ENCODE measurements around the gene HCST.
"Not testable (repeated sequence)": the region's sequence is repeated elsewhere in the genome, so short reads cannot be mapped to it uniquely, and the experiment has no call there.

HCST gene

GRCh38 chr19:35907377-35907745 is 5.0 kb downstream of the HCST start:
- no peak for DNase-seq

GRCh38 chr19:35908010-35908441 is 5.7 kb downstream of the HCST start, which contains the start of gene TYROBP:
Gene TYROBP, minus strand, starts transcription at chr19:35908295. Its CDS starts 67 bp downstream, at chr19:35908228.
- DNase-seq, result no peak

GRCh38 chr19:35908973-35909683 is 6.8 kb downstream of the HCST start:
- DNase-seq, result no peak

- no peak for DNase-seq
These were observed 7.3 kb downstream of the HCST start for GRCh38 chr19:35909684-35910035.

GRCh38 chr19:35910355-35910754 is 8.0 kb downstream of the HCST start:
- DNase-seq, result not testable (repeated sequence)

- DNase-seq, result no peak
These were observed 8.8 kb downstream of the HCST start for GRCh38 chr19:35911173-35911572.

GRCh38 chr19:35911790-35912189 is 9.5 kb downstream of the HCST start:
- no peak for DNase-seq

GRCh38 chr19:35913589-35913988 is 11.3 kb downstream of the HCST start:
- DNase-seq, result no peak

GRCh38 chr19:35915443-35915842 is 13.1 kb downstream of the HCST start:
- DNase-seq, result no peak

GRCh38 chr19:35919306-35919705 is 17.0 kb downstream of the HCST start:
- DNase-seq, result no peak

- no peak for DNase-seq
These were observed 18.7 kb downstream of the HCST start for GRCh38 chr19:35921012-35921411.

- DNase-seq, result no peak
These were observed 23.2 kb downstream of the HCST start for GRCh38 chr19:35925501-35925900.

GRCh38 chr19:35928507-35928906 is 26.2 kb downstream of the HCST start:
- no peak for DNase-seq

- DNase-seq, result no peak
These were observed 27.5 kb downstream of the HCST start for GRCh38 chr19:35929876-35930275.

GRCh38 chr19:35931161-35931873 is 29.0 kb downstream of the HCST start:
- DNase-seq, result peak; percentile 100

- no peak for DNase-seq
These were observed 29.5 kb downstream of the HCST start for GRCh38 chr19:35931874-35932202.

- no peak for DNase-seq
These were observed 30.1 kb downstream of the HCST start for GRCh38 chr19:35932291-35932936.

GRCh38 chr19:35935911-35936737 is 33.8 kb downstream of the HCST start, which contains the start of gene LRFN3:
Gene LRFN3, plus strand, starts transcription at chr19:35936374. Its CDS starts 3,052 bp downstream, at chr19:35939426.
- DNase-seq, result peak; percentile 86

- no peak for DNase-seq
These were observed 34.5 kb downstream of the HCST start for GRCh38 chr19:35936738-35937268.

GRCh38 chr19:35937345-35938281 is 35.3 kb downstream of the HCST start:
- DNase-seq, result no peak

All from islet precursor cell (in vitro differentiated cells).